HepG2 (cell line): ENCODE results near the gene ALDH4A1. TPM values are rescaled to one million over a fixed set of nuclear protein-coding genes. Genes with fewer than 3 reads are reported as not detected.
A peak's percentile ranks its signal among the peaks of the same experiment; 100 is the strongest.

Source experiments
- CHD4 ChIP-seq: fragments of 200-600 bp; sonication (generic); IDR thresholded peaks from 2 replicates; pipeline ENCODE4 v1.7.0; 2017; ENCODE audit warnings: mild to moderate bottlenecking, low read length, borderline replicate concordance
- GPN1 ChIP-seq: sonication (generic); formaldehyde crosslinking; IDR thresholded peaks from 2 replicates; pipeline ENCODE4 v1.5.1; 2020; ENCODE audit warnings: missing genetic modification reagents, borderline replicate concordance
- HNRNPH1 ChIP-seq: fragments of 200-400 bp; formaldehyde crosslinking; optimal IDR thresholded peaks from 2 replicates; pipeline ENCODE3; 2017; ENCODE audit warnings: mild to moderate bottlenecking, low read depth, low read length
- KAT7 ChIP-seq: IDR thresholded peaks from 2 replicates; pipeline ENCODE4 v1.6.1; 2018; ENCODE audit warnings: borderline replicate concordance, missing compliant biosample characterization
- KLF9 ChIP-seq: IDR thresholded peaks from 2 replicates; pipeline ENCODE4 v1.6.1; 2016; ENCODE audit warnings: low read depth
- RBFOX2 ChIP-seq: fragments of 200-400 bp; formaldehyde crosslinking; IDR thresholded peaks from 2 replicates; pipeline ENCODE4 v1.6.1; 2017; ENCODE audit warnings: low read depth, mild to moderate bottlenecking, low read length
- RXRA ChIP-seq: sonication (generic); formaldehyde crosslinking; IDR thresholded peaks from 2 replicates; pipeline ENCODE4 v1.5.1; 2020; ENCODE audit warnings: missing genetic modification reagents
- SALL2 ChIP-seq: sonication (generic); formaldehyde crosslinking; IDR thresholded peaks from 2 replicates; pipeline ENCODE4 v1.8.1; 2023; ENCODE audit warnings: mild to moderate bottlenecking, missing genetic modification reagents, inconsistent platforms
- TEAD2 ChIP-seq: sonication (generic); formaldehyde crosslinking; IDR thresholded peaks from 2 replicates; pipeline ENCODE4 v1.9.0; 2021; ENCODE audit warnings: missing genetic modification reagents
- ZFP41 ChIP-seq: sonication (generic); formaldehyde crosslinking; IDR thresholded peaks from 2 replicates; pipeline ENCODE4 v1.4.0; 2020; ENCODE audit warnings: mild to moderate bottlenecking, missing genetic modification reagents, borderline replicate concordance
- ZNF33A ChIP-seq: sonication (generic); formaldehyde crosslinking; IDR thresholded peaks from 2 replicates; pipeline ENCODE4 v1.5.1; 2020; ENCODE audit warnings: missing genetic modification reagents, mild to moderate bottlenecking, moderate library complexity, borderline replicate concordance
- ZNF343 ChIP-seq: sonication (generic); formaldehyde crosslinking; IDR thresholded peaks from 2 replicates; pipeline ENCODE4 v1.4.0; 2020; ENCODE audit warnings: mild to moderate bottlenecking, missing genetic modification reagents
- ZNF441 ChIP-seq: sonication (generic); formaldehyde crosslinking; IDR thresholded peaks from 2 replicates; pipeline ENCODE4 v1.7.0; 2021; ENCODE audit warnings: missing genetic modification reagents, borderline replicate concordance
- ZNF644 ChIP-seq: IDR thresholded peaks from 2 replicates; pipeline ENCODE4 v1.6.1; 2016; ENCODE audit warnings: low read depth
- ZNF746 ChIP-seq: sonication (generic); formaldehyde crosslinking; IDR thresholded peaks from 2 replicates; pipeline ENCODE4 v1.8.0; 2022; ENCODE audit warnings: mild to moderate bottlenecking, missing genetic modification reagents
- ZSCAN21 ChIP-seq: sonication (generic); formaldehyde crosslinking; IDR thresholded peaks from 2 replicates; pipeline ENCODE4 v1.8.0; 2022; ENCODE audit warnings: mild to moderate bottlenecking, missing genetic modification reagents, moderate library complexity, borderline replicate concordance
- ZSCAN31 ChIP-seq: sonication (generic); formaldehyde crosslinking; IDR thresholded peaks from 2 replicates; pipeline ENCODE4 v1.5.0; 2020; ENCODE audit warnings: low read depth, mild to moderate bottlenecking, missing genetic modification reagents
- polyA plus RNA-seq, 8 experiments: library from polyadenylated mRNA; depleted of rRNA in 3 of 8; stranded (reverse) in 7 of 8; unstranded in 1 of 8; fragments of >200 nt; fragmentation: Illumina TruSeq in 4 of 8; extraction: Trizol in 4 of 8; gene quantifications; 2 replicates each; pipeline versions ENCODE4 v1.2.1 to v1.2.3, GENCODE V29; 2011 to 2016; ENCODE audit warnings: low read depth in 4 of 8, missing spikeins in 1 of 8, mixed read lengths in 1 of 8; ENCODE audit not compliant: insufficient read depth in 1 of 8
- total RNA-seq, 5 experiments: library from RNA; depleted of rRNA; stranded (reverse); fragments of >200 nt; fragmentation: Illumina TruSeq; extraction: Trizol; gene quantifications; 2 replicates each; pipeline ENCODE4 v1.2.3, GENCODE V29; 2016; ENCODE audit warnings: low read depth in 1 of 5
- TF ChIP-seq, protein P1 (sequence below): sonication (generic); formaldehyde crosslinking; IDR thresholded peaks from 2 replicates; pipeline ENCODE4 v1.9.0; 2021; ENCODE audit warnings: missing genetic modification reagents, mild to moderate bottlenecking, borderline replicate concordance
- TF ChIP-seq, protein P2 (sequence below): IDR thresholded peaks from 2 replicates; pipeline ENCODE4 v1.4.0; 2020; ENCODE audit warnings: mild to moderate bottlenecking, missing genetic modification reagents
- TF ChIP-seq, protein P3 (sequence below): sonication (generic); formaldehyde crosslinking; IDR thresholded peaks from 2 replicates; pipeline ENCODE4 v1.9.0; 2021; ENCODE audit warnings: missing genetic modification reagents, borderline replicate concordance

ALDH4A1 gene
- total and polyA plus RNA-seq, 2 of the 13 experiments (the other 11 are each of a cell fraction or from before 2014, with no cell fraction given): 76.4 to 240 TPM

DNA sequence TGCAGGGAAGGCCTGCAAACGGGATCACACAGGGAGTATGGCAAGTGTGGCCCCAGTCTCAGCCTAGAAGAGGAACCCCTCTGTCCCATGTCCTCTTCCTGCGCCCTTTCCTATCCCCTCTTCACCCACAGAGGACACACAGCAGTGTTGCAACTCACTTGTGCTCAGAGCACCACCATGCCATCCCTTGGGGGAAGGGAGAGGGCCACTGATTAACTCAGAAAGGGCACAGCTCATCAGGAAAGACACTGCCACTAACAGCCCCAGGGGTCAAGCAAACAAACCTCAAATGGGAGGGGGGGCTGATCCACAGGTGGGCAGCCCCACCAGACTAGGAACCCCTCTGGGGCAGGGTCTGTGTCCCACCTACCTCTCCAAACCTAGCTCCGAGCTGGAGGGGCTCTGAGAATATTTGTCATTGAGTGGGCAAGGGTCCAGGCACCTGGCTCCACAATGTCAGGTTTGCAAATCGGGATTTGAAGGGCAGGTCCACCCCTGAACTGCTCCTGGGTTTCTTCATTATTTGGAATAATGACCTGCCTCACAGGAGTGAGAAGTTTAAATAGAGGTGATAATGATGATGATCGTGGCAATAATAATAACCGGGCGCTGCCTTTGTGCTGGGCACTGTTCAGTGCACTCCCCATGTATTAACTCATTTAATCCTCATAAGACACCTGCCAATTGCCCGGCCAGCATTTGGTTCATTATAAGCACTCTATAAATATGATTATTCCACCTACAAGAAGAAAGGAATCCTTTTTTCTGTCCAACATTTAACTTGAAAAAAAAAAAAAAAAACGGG is 1.0 kb downstream of the ALDH4A1 start (continued):
- TF ChIP-seq ZNF441: no peak
- TF ChIP-seq KAT7: peak; percentile 68; the same call in 1 of the 2 replicates
- no peak for TF ChIP-seq RBFOX2
- TF ChIP-seq, protein P1, sequence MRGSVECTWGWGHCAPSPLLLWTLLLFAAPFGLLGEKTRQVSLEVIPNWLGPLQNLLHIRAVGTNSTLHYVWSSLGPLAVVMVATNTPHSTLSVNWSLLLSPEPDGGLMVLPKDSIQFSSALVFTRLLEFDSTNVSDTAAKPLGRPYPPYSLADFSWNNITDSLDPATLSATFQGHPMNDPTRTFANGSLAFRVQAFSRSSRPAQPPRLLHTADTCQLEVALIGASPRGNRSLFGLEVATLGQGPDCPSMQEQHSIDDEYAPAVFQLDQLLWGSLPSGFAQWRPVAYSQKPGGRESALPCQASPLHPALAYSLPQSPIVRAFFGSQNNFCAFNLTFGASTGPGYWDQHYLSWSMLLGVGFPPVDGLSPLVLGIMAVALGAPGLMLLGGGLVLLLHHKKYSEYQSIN (CRISPR knock-in tag): no peak
- TF ChIP-seq GPN1 (CRISPR knock-in tag): no peak; the same call in 1 of the 2 replicates
- TF ChIP-seq, protein P2, sequence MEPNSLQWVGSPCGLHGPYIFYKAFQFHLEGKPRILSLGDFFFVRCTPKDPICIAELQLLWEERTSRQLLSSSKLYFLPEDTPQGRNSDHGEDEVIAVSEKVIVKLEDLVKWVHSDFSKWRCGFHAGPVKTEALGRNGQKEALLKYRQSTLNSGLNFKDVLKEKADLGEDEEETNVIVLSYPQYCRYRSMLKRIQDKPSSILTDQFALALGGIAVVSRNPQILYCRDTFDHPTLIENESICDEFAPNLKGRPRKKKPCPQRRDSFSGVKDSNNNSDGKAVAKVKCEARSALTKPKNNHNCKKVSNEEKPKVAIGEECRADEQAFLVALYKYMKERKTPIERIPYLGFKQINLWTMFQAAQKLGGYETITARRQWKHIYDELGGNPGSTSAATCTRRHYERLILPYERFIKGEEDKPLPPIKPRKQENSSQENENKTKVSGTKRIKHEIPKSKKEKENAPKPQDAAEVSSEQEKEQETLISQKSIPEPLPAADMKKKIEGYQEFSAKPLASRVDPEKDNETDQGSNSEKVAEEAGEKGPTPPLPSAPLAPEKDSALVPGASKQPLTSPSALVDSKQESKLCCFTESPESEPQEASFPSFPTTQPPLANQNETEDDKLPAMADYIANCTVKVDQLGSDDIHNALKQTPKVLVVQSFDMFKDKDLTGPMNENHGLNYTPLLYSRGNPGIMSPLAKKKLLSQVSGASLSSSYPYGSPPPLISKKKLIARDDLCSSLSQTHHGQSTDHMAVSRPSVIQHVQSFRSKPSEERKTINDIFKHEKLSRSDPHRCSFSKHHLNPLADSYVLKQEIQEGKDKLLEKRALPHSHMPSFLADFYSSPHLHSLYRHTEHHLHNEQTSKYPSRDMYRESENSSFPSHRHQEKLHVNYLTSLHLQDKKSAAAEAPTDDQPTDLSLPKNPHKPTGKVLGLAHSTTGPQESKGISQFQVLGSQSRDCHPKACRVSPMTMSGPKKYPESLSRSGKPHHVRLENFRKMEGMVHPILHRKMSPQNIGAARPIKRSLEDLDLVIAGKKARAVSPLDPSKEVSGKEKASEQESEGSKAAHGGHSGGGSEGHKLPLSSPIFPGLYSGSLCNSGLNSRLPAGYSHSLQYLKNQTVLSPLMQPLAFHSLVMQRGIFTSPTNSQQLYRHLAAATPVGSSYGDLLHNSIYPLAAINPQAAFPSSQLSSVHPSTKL (CRISPR knock-in tag): peak; percentile 84
- peak; percentile 59; the same call in 1 of the 2 replicates for TF ChIP-seq ZNF746 (CRISPR knock-in tag)
- TF ChIP-seq, protein P3, sequence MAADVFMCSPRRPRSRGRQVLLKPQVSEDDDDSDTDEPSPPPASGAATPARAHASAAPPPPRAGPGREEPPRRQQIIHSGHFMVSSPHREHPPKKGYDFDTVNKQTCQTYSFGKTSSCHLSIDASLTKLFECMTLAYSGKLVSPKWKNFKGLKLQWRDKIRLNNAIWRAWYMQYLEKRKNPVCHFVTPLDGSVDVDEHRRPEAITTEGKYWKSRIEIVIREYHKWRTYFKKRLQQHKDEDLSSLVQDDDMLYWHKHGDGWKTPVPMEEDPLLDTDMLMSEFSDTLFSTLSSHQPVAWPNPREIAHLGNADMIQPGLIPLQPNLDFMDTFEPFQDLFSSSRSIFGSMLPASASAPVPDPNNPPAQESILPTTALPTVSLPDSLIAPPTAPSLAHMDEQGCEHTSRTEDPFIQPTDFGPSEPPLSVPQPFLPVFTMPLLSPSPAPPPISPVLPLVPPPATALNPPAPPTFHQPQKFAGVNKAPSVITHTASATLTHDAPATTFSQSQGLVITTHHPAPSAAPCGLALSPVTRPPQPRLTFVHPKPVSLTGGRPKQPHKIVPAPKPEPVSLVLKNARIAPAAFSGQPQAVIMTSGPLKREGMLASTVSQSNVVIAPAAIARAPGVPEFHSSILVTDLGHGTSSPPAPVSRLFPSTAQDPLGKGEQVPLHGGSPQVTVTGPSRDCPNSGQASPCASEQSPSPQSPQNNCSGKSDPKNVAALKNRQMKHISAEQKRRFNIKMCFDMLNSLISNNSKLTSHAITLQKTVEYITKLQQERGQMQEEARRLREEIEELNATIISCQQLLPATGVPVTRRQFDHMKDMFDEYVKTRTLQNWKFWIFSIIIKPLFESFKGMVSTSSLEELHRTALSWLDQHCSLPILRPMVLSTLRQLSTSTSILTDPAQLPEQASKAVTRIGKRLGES (CRISPR knock-in tag): no peak
- TF ChIP-seq ZSCAN21 (CRISPR knock-in tag): peak; percentile 56; the same call in 1 of the 2 replicates
- TF ChIP-seq KLF9 (CRISPR knock-in tag): no peak
- TF ChIP-seq ZFP41: no peak
- peak; percentile 49 for TF ChIP-seq HNRNPH1
- 0 out of 2 replicates have a peak, but pooled peaks have one; percentile 36 for TF ChIP-seq ZNF33A
- TF ChIP-seq CHD4: 0 out of 2 replicates have a peak, but pooled peaks have one; percentile 41
- no peak for TF ChIP-seq TEAD2 (CRISPR knock-in tag)
- TF ChIP-seq RXRA: peak; percentile 86
- peak; percentile 62; the same call in 1 of the 2 replicates for TF ChIP-seq ZNF343
- TF ChIP-seq ZNF644 (CRISPR knock-in tag): peak; percentile 65; the same call in 1 of the 2 replicates
- TF ChIP-seq SALL2 (CRISPR knock-in tag): peak; percentile 22; the same call in 1 of the 2 replicates
- TF ChIP-seq ZSCAN31: peak; percentile 56; the same call in 1 of the 2 replicates
